Measurements from ENCODE around the gene FSIP1.

The FSIP1 gene

DNA sequence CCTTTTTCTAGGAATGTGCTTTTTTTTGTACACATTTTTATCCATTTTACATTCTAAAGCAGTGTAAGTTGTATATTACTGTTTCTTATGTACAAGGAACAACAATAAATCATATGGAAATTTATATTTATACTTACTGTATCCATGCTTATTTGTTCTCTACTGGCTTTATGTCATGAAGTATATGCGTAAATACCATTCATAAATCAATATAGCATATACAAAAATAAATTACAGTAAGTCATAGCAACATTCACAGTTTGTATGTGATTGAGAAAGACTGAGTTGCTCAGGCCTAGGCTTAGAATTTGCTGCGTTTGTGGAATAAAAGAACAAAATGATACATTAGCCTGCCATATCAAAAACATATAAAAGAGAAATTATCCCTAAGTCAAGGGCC, 185.3 kb downstream of the FSIP1 start:
- H3K9ac ChIP-seq (ENCODE audit: low read depth, low read length): no peak overlapping the region
- peaks cover 3% of the 10 kb centered on the region; the same call in 1 of the 2 replicates for H3K4me1 ChIP-seq (ENCODE audit: insufficient read depth, low read length)
- H3K4me3 ChIP-seq (ENCODE audit: low read length): no peak overlapping the region
- H3K36me3 ChIP-seq (ENCODE audit: insufficient read depth, low read length): peaks cover 52% of the 10 kb centered on the region
- no peak overlapping the region for H3K27ac ChIP-seq (ENCODE audit: low read depth, low read length)
- H3K27me3 ChIP-seq (ENCODE audit: insufficient read depth, low read length): no peaks in the 10 kb centered on the region
- no peaks in the 10 kb centered on the region for H3K9me3 ChIP-seq (ENCODE audit: insufficient read depth, low read depth, low read length)
- 86% methylated on average over 1 of the region's 2 CpGs for WGBS

DNA sequence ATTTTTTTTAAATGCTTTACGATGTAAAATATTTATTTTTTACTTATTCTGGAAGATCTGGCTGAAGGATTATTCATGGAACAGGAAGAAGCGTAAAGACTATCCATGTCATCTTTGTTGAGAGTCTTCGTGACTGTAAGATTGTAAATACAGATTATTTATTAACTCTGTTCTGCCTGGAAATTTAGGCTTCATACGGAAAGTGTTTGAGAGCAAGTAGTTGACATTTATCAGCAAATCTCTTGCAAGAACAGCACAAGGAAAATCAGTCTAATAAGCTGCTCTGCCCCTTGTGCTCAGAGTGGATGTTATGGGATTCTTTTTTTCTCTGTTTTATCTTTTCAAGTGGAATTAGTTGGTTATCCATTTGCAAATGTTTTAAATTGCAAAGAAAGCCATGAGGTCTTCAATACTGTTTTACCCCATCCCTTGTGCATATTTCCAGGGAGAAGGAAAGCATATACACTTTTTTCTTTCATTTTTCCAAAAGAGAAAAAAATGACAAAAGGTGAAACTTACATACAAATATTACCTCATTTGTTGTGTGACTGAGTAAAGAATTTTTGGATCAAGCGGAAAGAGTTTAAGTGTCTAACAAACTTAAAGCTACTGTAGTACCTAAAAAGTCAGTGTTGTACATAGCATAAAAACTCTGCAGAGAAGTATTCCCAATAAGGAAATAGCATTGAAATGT, 186.1 kb downstream of the FSIP1 start:
- Histone ChIP-seq H3K9ac (ENCODE audit: low read depth, low read length) (no peak overlapping the region), H3K4me1 (ENCODE audit: insufficient read depth, low read length) (peaks cover 3% of the 10 kb centered on the region; the same call in 1 of the 2 replicates), H3K9me3 (ENCODE audit: insufficient read depth, low read depth, low read length) (no peaks in the 10 kb centered on the region), H3K36me3 (ENCODE audit: insufficient read depth, low read length) (peaks cover 61% of the 10 kb centered on the region), H3K27me3 (ENCODE audit: insufficient read depth, low read length) (no peaks in the 10 kb centered on the region), H3K4me3 (ENCODE audit: low read length) (no peak overlapping the region), H3K27ac (ENCODE audit: low read depth, low read length) (no peak overlapping the region)
- WGBS: 94% methylated on average over 5 of the region's 5 CpGs

DNA sequence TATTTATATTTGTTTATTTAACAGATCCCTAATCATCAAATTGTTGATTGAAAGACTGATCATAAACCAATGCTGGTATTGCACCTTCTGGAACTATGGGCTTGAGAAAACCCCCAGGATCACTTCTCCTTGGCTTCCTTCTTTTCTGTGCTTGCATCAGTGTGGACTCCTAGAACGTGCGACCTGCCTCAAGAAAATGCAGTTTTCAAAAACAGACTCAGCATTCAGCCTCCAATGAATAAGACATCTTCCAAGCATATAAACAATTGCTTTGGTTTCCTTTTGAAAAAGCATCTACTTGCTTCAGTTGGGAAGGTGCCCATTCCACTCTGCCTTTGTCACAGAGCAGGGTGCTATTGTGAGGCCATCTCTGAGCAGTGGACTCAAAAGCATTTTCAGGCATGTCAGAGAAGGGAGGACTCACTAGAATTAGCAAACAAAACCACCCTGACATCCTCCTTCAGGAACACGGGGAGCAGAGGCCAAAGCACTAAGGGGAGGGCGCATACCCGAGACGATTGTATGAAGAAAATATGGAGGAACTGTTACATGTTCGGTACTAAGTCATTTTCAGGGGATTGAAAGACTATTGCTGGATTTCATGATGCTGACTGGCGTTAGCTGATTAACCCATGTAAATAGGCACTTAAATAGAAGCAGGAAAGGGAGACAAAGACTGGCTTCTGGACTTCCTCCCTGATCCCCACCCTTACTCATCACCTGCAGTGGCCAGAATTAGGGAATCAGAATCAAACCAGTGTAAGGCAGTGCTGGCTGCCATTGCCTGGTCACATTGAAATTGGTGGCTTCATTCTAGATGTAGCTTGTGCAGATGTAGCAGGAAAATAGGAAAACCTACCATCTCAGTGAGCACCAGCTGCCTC, 187.1 kb downstream of the FSIP1 start:
- WGBS: 95% methylated on average over 8 of the region's 8 CpGs
- peaks cover 70% of the 10 kb centered on the region for H3K36me3 ChIP-seq (ENCODE audit: insufficient read depth, low read length)
- no peak overlapping the region for H3K9ac ChIP-seq (ENCODE audit: low read depth, low read length)
- no peak overlapping the region; the same call in 1 of the 2 replicates for H3K27ac ChIP-seq (ENCODE audit: low read depth, low read length)
- peaks cover 3% of the 10 kb centered on the region; the same call in 1 of the 2 replicates for H3K4me1 ChIP-seq (ENCODE audit: insufficient read depth, low read length)
- H3K9me3 ChIP-seq (ENCODE audit: insufficient read depth, low read depth, low read length): no peaks in the 10 kb centered on the region
- H3K27me3 ChIP-seq (ENCODE audit: insufficient read depth, low read length): no peaks in the 10 kb centered on the region
- H3K4me3 ChIP-seq (ENCODE audit: low read length): no peak overlapping the region

- Histone ChIP-seq H3K9ac (ENCODE audit: low read depth, low read length) (no peak overlapping the region), H3K27ac (ENCODE audit: low read depth, low read length) (no peak overlapping the region), H3K36me3 (ENCODE audit: insufficient read depth, low read length) (peaks cover 79% of the 10 kb centered on the region), H3K9me3 (ENCODE audit: insufficient read depth, low read depth, low read length) (no peaks in the 10 kb centered on the region), H3K27me3 (ENCODE audit: insufficient read depth, low read length) (no peaks in the 10 kb centered on the region), H3K4me3 (ENCODE audit: low read length) (no peak overlapping the region), H3K4me1 (ENCODE audit: insufficient read depth, low read length) (peaks cover 3% of the 10 kb centered on the region; the same call in 1 of the 2 replicates)
- 86% methylated on average over 4 of the region's 5 CpGs for WGBS
These were observed 187.9 kb downstream of the FSIP1 start for GRCh38 chr15:39594446-39595337.

DNA sequence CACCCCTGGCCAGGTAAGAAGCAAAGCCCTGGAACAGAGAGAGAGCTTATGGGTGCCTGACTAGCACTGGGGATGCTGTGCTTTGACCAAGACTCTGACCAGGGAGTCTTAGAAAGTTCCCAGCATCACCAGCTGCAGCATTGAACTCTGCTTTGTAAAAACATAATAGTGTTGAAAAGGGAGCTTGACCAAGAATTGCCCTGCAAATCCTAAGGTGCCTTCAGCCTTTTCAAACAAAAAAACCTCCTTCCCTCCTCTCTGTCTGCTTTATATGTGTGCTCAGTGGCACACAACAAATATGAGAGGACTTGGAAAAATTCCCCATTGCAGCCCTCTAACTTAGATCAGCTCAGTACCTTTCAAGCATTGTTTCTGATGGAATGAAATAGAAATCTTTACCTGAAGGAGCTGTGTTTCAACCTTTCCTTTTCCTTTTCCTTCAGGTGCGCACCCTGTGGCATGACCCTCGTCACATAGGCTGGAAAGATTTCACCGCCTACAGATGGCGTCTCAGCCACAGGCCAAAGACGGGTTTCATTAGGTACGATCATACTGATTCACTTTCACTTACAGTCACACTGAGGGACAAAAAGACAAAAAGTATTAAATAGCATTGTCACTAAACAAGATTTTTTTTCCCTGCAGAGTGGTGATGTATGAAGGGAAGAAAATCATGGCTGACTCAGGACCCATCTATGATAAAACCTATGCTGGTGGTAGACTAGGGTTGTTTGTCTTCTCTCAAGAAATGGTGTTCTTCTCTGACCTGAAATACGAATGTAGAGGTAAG, 188.8 kb downstream of the FSIP1 start:
- H3K9ac ChIP-seq (ENCODE audit: low read depth, low read length): no peak overlapping the region
- no peaks in the 10 kb centered on the region for H3K27me3 ChIP-seq (ENCODE audit: insufficient read depth, low read length)
- 93% methylated on average over 7 of the region's 7 CpGs for WGBS
- H3K4me1 ChIP-seq (ENCODE audit: insufficient read depth, low read length): peaks cover 3% of the 10 kb centered on the region; the same call in 1 of the 2 replicates
- H3K27ac ChIP-seq (ENCODE audit: low read depth, low read length): no peak overlapping the region
- no peaks in the 10 kb centered on the region for H3K9me3 ChIP-seq (ENCODE audit: insufficient read depth, low read depth, low read length)
- H3K4me3 ChIP-seq (ENCODE audit: low read length): no peak overlapping the region
- peaks cover 87% of the 10 kb centered on the region for H3K36me3 ChIP-seq (ENCODE audit: insufficient read depth, low read length)

GRCh38 chr15:39593071-39593655, 189.5 kb downstream of the FSIP1 start:
- no peak overlapping the region for H3K4me3 ChIP-seq (ENCODE audit: low read length)
- H3K27me3 ChIP-seq (ENCODE audit: insufficient read depth, low read length): no peaks in the 10 kb centered on the region
- no peak overlapping the region for H3K9ac ChIP-seq (ENCODE audit: low read depth, low read length)
- peaks cover 94% of the 10 kb centered on the region for H3K36me3 ChIP-seq (ENCODE audit: insufficient read depth, low read length)
- WGBS: 96% methylated on average over 15 of the region's 15 CpGs
- H3K4me1 ChIP-seq (ENCODE audit: insufficient read depth, low read length): peaks cover 3% of the 10 kb centered on the region; the same call in 1 of the 2 replicates
- H3K9me3 ChIP-seq (ENCODE audit: insufficient read depth, low read depth, low read length): no peaks in the 10 kb centered on the region
- H3K27ac ChIP-seq (ENCODE audit: low read depth, low read length): no peak overlapping the region

DNA sequence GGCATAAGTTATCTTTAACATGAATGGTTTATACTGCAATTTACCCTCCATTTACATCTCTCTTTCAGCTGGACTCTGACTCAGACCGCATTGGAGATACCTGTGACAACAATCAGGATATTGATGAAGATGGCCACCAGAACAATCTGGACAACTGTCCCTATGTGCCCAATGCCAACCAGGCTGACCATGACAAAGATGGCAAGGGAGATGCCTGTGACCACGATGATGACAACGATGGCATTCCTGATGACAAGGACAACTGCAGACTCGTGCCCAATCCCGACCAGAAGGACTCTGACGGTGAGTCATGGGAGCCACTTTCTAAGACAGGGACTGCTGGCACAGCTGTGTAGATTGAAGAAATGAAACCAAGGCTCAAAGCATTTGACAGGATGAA, 190.1 kb downstream of the FSIP1 start:
- no peak overlapping the region for H3K4me3 ChIP-seq (ENCODE audit: low read length)
- no peaks in the 10 kb centered on the region for H3K9me3 ChIP-seq (ENCODE audit: insufficient read depth, low read depth, low read length)
- no peak overlapping the region for H3K27ac ChIP-seq (ENCODE audit: low read depth, low read length)
- H3K4me1 ChIP-seq (ENCODE audit: insufficient read depth, low read length): peaks cover 3% of the 10 kb centered on the region; the same call in 1 of the 2 replicates
- no peak overlapping the region for H3K9ac ChIP-seq (ENCODE audit: low read depth, low read length)
- H3K36me3 ChIP-seq (ENCODE audit: insufficient read depth, low read length): peaks cover 100% of the 10 kb centered on the region
- 94% methylated on average over 6 of the region's 6 CpGs for WGBS
- no peaks in the 10 kb centered on the region for H3K27me3 ChIP-seq (ENCODE audit: insufficient read depth, low read length)

DNA sequence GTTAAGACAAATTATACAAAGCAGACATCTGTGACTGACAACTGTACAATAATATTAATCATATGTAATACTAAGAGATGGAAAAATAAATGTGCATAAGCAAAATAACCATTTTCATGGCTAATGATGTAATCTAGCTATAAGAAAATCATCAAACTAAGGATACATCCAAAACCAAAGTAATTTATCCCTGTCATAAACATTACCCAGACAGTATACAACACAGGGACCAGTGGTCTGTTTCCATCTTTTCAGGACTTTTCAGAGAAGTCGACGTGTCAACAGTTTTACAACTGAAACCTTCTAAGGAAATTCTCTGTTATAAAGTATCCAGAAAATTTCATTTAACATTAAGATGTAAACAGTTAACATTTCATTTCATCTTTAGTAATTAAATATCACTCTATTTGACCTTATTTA, 190.7 kb downstream of the FSIP1 start:
- no peak overlapping the region for H3K9ac ChIP-seq (ENCODE audit: low read depth, low read length)
- no peaks in the 10 kb centered on the region for H3K9me3 ChIP-seq (ENCODE audit: insufficient read depth, low read depth, low read length)
- 86% methylated on average over 2 of the region's 2 CpGs for WGBS
- H3K27ac ChIP-seq (ENCODE audit: low read depth, low read length): no peak overlapping the region
- peaks cover 3% of the 10 kb centered on the region; the same call in 1 of the 2 replicates for H3K4me1 ChIP-seq (ENCODE audit: insufficient read depth, low read length)
- no peak overlapping the region for H3K4me3 ChIP-seq (ENCODE audit: low read length)
- H3K27me3 ChIP-seq (ENCODE audit: insufficient read depth, low read length): no peaks in the 10 kb centered on the region
- H3K36me3 ChIP-seq (ENCODE audit: insufficient read depth, low read length): peaks cover 100% of the 10 kb centered on the region

DNA sequence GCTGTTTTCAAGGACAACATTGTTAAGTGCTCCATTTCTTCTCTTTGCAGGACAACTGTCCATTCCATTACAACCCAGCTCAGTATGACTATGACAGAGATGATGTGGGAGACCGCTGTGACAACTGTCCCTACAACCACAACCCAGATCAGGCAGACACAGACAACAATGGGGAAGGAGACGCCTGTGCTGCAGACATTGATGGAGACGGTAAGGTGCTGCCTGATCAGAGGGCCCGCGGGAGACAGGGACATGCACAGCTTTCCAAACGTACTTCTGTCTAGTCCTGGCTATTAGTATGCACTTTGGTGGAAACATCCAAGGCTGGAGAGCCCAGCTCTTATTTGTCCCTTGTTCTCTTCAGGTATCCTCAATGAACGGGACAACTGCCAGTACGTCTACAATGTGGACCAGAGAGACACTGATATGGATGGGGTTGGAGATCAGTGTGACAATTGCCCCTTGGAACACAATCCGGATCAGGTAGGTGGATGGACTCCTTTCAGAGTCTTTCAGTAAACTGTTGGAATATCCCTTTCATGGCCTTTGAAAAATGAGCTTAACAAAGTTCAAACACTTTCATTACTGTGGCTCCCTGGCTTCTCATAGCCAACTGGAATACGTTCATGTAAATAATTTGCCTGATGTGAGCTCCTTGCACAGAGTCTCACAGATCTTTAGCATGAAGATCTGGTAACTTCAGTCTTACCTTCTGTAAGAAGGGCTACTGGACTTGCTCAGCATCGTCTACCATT, 191.3 kb downstream of the FSIP1 start:
- Histone ChIP-seq H3K36me3 (ENCODE audit: insufficient read depth, low read length) (peaks cover 100% of the 10 kb centered on the region), H3K27me3 (ENCODE audit: insufficient read depth, low read length) (no peaks in the 10 kb centered on the region), H3K4me3 (ENCODE audit: low read length) (no peak overlapping the region), H3K9me3 (ENCODE audit: insufficient read depth, low read depth, low read length) (no peaks in the 10 kb centered on the region), H3K4me1 (ENCODE audit: insufficient read depth, low read length) (peaks cover 3% of the 10 kb centered on the region; the same call in 1 of the 2 replicates), H3K27ac (ENCODE audit: low read depth, low read length) (no peak overlapping the region), H3K9ac (ENCODE audit: low read depth, low read length) (no peak overlapping the region)
- 94% methylated on average over 11 of the region's 11 CpGs for WGBS
